B cell (primary cell): ENCODE results near the gene GTF3C5. TPM values are rescaled to one million over a fixed set of nuclear protein-coding genes. Genes with fewer than 3 reads are reported as not detected.

Experiments used
- ATAC-seq: fragments of 200-7000 bp; cut with Tn5 transposase; one replicate; pipeline ENCODE4 v1.10.0; 2021; ENCODE audit warnings: low read depth, mild to moderate bottlenecking, moderate number of reproducible peaks, moderate library complexity
- CTCF ChIA-PET: fragments of 350-600 bp; sonication (Branson Sonifier 250); formaldehyde crosslinking; loops from one replicate; lab custom pipeline; 2021; ENCODE audit warnings: antibody characterized with exemption, inconsistent platforms; lab: Charles Lee
- POLR2A ChIA-PET: fragments of 350-600 bp; sonication (Branson Sonifier 250); formaldehyde crosslinking; loops from one replicate; lab custom pipeline; 2021; ENCODE audit warnings: antibody characterized with exemption; lab: Charles Lee
- DNase-seq: peaks from one replicate; pipeline ENCODE4 v3.0.0; 2013
- H2AFZ ChIP-seq: 2 replicates; pipeline ENCODE4 v1.6.1; 2012; ENCODE audit warnings: mild to moderate bottlenecking, low read depth, low read length; ENCODE audit not compliant: insufficient read depth, poor library complexity, severe bottlenecking
- H3K27ac ChIP-seq, 2 donors: 1 replicate in 1 of 2; 2 replicates in 1 of 2; pipeline ENCODE4 v1.5.1; 2012 to 2013; ENCODE audit warnings: low read length in 2 of 2, mild to moderate bottlenecking in 2 of 2, moderate library complexity in 1 of 2
- H3K27me3 ChIP-seq, 4 experiments: fragments of 200-600 bp in 1 of 4; sonication (generic) in 1 of 4; replicated peaks in 1 of 4; 1 replicate in 2 of 4; 2 replicates in 2 of 4; pipeline versions ENCODE4 v1.6.1 to v1.7.0; 2013 to 2016; ENCODE audit warnings: low read length in 3 of 4, mild to moderate bottlenecking in 2 of 4, mixed read lengths in 1 of 4, moderate library complexity in 1 of 4; ENCODE audit not compliant: insufficient read depth in 4 of 4, control insufficient read depth in 3 of 4; ENCODE audit errors: control extremely low read depth in 1 of 4
- H3K36me3 ChIP-seq, 2 experiments: replicated peaks in 1 of 2; 1 replicate in 1 of 2; 2 replicates in 1 of 2; pipeline versions ENCODE4 v1.6.1 to v1.7.1; 2013; ENCODE audit warnings: low read length in 1 of 2; ENCODE audit not compliant: insufficient read depth in 2 of 2, control insufficient read depth in 1 of 2; ENCODE audit errors: control extremely low read depth in 1 of 2, extremely low read depth in 1 of 2
- H3K4me1 ChIP-seq, 2 donors: fragments of 200-600 bp in 1 of 2; sonication (generic) in 1 of 2; 1 replicate in 1 of 2; 2 replicates in 1 of 2; pipeline versions ENCODE4 v1.5.1 to v1.6.1; 2013 to 2017; ENCODE audit warnings: low read length in 2 of 2; ENCODE audit not compliant: control insufficient read depth in 2 of 2, insufficient read depth in 2 of 2
- H3K4me2 ChIP-seq: replicated peaks from 2 replicates; pipeline ENCODE3; 2012; ENCODE audit warnings: mild to moderate bottlenecking, low read depth, low read length; ENCODE audit not compliant: poor library complexity, severe bottlenecking
- H3K4me3 ChIP-seq, 5 experiments: fragments of 200-600 bp in 1 of 5; sonication (generic) in 1 of 5; 1 replicate in 3 of 5; 2 replicates in 2 of 5; pipeline versions ENCODE4 v1.5.1 to v1.7.0; 2011 to 2016; ENCODE audit warnings: low read length in 4 of 5, mild to moderate bottlenecking in 4 of 5, low read depth in 2 of 5, control low read depth in 1 of 5, moderate library complexity in 1 of 5; ENCODE audit not compliant: insufficient read depth in 1 of 5; ENCODE audit errors: control extremely low read depth in 1 of 5, extremely low read depth in 1 of 5
- H3K79me2 ChIP-seq: fragments of 200-600 bp; sonication (generic); one replicate; pipeline ENCODE4 v1.6.0; 2016; ENCODE audit warnings: low read length; ENCODE audit not compliant: control insufficient read depth, insufficient read depth
- H3K9ac ChIP-seq: fragments of 200-600 bp; sonication (generic); 2 replicates; pipeline ENCODE4 v1.6.1; 2017; ENCODE audit warnings: mild to moderate bottlenecking, low read length, moderate library complexity
- H3K9me3 ChIP-seq, 3 donors: one replicate each; pipeline versions ENCODE4 v1.6.1 to v1.7.1; 2013; ENCODE audit warnings: low read length in 2 of 3; ENCODE audit not compliant: control insufficient read depth in 2 of 3, insufficient read depth in 1 of 3; ENCODE audit errors: control extremely low read depth in 1 of 3
- H4K20me1 ChIP-seq: 2 replicates; pipeline ENCODE4 v1.6.0; 2012; ENCODE audit warnings: mild to moderate bottlenecking, low read length; ENCODE audit not compliant: insufficient read depth, control insufficient read depth, poor library complexity, severe bottlenecking
- H3K27ac Mint-ChIP-seq: one replicate; pipeline ENCODE4 v1.8.0; 2021; ENCODE audit warnings: mixed read lengths
- H3K27me3 Mint-ChIP-seq: one replicate; pipeline ENCODE4 v1.8.0; 2021; ENCODE audit warnings: mixed read lengths
- H3K4me1 Mint-ChIP-seq: one replicate; pipeline ENCODE4 v1.8.0; 2021; ENCODE audit warnings: mixed read lengths
- H3K4me3 Mint-ChIP-seq: one replicate; pipeline ENCODE4 v1.8.0; 2021; ENCODE audit warnings: mixed read lengths
- H3K9me3 Mint-ChIP-seq: one replicate; pipeline ENCODE4 v1.8.0; 2022; ENCODE audit warnings: mixed read lengths; ENCODE audit not compliant: insufficient read depth
- EZH2 ChIP-seq: IDR thresholded peaks from 2 replicates; pipeline ENCODE4 v1.6.1; 2012; ENCODE audit warnings: borderline replicate concordance, low read depth, mild to moderate bottlenecking, moderate library complexity, low read length; ENCODE audit not compliant: insufficient read depth, poor library complexity, severe bottlenecking
- WGBS: methylation state at CpG from one replicate; pipeline ENCODE4 v1.1.5; 2013; ENCODE audit warnings: missing lambda C conversion rate; ENCODE audit not compliant: insufficient coverage; 5-methylcytosine and 5-hydroxymethylcytosine counted together
- intact Hi-C: fragments of 100-400 bp; cut with micrococcal nuclease; formaldehyde crosslinking; loops from one replicate; pipeline ENCODE4 v1.10.0; 2022
- polyA plus RNA-seq: library from polyadenylated mRNA; depleted of rRNA; stranded (reverse); fragments of >200 nt; gene quantifications from 2 replicates; pipeline ENCODE4 v1.2.3, GENCODE V29; 2012
- total RNA-seq, 2 donors: library from RNA; stranded (reverse); fragments of 120-200 nt in 1 of 2; gene quantifications; 1 replicate in 1 of 2; 2 replicates in 1 of 2; pipeline versions ENCODE4 v1.2.3 to v1.2.4, GENCODE V29; 2013 to 2022
- TF ChIP-seq, protein P1 (sequence below): fragments of 200-600 bp; IDR thresholded peaks from one replicate; pipeline ENCODE4 v1.8.0; 2022; ENCODE audit warnings: antibody characterized with exemption, mild to moderate bottlenecking

The GTF3C5 gene
- total and polyA plus RNA-seq, 2 donors (not counting 1 experiment from before 2014, with no cell fraction given), result 80.5 to 91.2 TPM

DNA sequence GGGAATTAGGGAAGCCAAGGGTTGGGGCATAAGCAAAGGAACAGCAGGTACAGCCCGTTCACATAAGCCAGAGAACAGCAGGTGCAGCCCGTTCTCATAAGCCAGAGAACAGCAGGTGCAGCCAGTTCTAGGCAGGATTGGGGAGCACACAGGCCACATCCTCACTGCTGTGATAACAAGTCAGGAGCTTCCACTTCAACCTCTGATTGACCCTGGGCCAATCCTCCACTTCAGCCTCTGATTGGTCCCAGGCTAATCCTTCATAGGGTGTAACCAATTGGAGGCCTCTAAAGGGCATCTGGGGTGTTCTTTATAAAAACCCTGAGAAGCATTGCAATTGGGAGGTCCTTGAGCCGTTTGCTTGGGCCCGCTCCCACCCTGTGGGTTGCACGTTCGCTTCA lies 58.5 kb downstream of the GTF3C5 start:
- Histone ChIP-seq H2AFZ (no peak overlapping the region), H3K27ac (no peak overlapping the region), H4K20me1 (no peaks in the 10 kb centered on the region), H3K27me3 (no peaks in the 10 kb centered on the region), H3K4me2 (no peak overlapping the region), H3K9ac (no peak overlapping the region), H3K4me3 (no peak overlapping the region), H3K79me2 (no peaks in the 10 kb centered on the region), H3K9me3 (no peaks in the 10 kb centered on the region), H3K4me1 (no peaks in the 10 kb centered on the region), H3K36me3 (no peaks in the 10 kb centered on the region)
- WGBS, result 92% methylated on average over 5 of the region's 6 CpGs
- no peak overlapping the region for H3K27ac Mint-ChIP-seq
- ATAC-seq (no peak), DNase-seq (no peak)
- ChIA-PET POLR2A (no interaction called here), CTCF (no interaction called here)
- intact Hi-C loops, result no loop called here
- H3K27me3 Mint-ChIP-seq, result no peaks in the 10 kb centered on the region
- H3K9me3 Mint-ChIP-seq, result no peaks in the 10 kb centered on the region
- no peak overlapping the region for H3K4me3 Mint-ChIP-seq
- H3K4me1 Mint-ChIP-seq, result no peaks in the 10 kb centered on the region
- TF ChIP-seq, protein P1, sequence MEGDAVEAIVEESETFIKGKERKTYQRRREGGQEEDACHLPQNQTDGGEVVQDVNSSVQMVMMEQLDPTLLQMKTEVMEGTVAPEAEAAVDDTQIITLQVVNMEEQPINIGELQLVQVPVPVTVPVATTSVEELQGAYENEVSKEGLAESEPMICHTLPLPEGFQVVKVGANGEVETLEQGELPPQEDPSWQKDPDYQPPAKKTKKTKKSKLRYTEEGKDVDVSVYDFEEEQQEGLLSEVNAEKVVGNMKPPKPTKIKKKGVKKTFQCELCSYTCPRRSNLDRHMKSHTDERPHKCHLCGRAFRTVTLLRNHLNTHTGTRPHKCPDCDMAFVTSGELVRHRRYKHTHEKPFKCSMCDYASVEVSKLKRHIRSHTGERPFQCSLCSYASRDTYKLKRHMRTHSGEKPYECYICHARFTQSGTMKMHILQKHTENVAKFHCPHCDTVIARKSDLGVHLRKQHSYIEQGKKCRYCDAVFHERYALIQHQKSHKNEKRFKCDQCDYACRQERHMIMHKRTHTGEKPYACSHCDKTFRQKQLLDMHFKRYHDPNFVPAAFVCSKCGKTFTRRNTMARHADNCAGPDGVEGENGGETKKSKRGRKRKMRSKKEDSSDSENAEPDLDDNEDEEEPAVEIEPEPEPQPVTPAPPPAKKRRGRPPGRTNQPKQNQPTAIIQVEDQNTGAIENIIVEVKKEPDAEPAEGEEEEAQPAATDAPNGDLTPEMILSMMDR, result no peak
- no peak for TF ChIP-seq EZH2

DNA sequence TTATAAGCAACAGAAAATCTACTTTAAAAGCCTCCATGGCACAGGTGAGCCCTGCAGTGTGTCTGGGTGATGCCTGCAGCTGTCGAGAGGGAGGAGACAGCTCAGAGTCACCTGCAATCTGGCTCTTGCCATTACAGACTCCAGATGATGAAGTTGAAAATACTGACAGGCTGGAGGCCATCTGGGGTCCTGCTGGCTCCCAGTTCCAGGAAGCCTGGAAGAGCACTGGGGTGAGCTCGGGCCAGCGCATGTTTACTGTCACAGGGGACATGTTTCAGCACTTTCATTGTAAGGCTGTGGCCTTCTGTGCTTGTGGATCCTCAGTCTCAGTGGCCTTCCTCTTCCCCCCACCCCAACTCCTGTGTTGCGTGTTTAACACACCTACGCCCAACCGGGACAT lies 59.4 kb downstream of the GTF3C5 start:
- DNase-seq, result no peak
- ChIA-PET CTCF (interaction anchor here (1.0 kb wide), 1 partner anchor 77 kb away, joined by 3 read pairs; no protein-coding TSS in a partner anchor), POLR2A (no interaction called here)
- Histone ChIP-seq H3K9ac (no peak overlapping the region), H3K4me2 (no peak overlapping the region), H3K79me2 (no peaks in the 10 kb centered on the region), H4K20me1 (no peaks in the 10 kb centered on the region), H3K9me3 (no peaks in the 10 kb centered on the region), H3K27me3 (no peaks in the 10 kb centered on the region), H2AFZ (no peak overlapping the region), H3K4me1 (no peaks in the 10 kb centered on the region), H3K4me3 (no peak overlapping the region), H3K27ac (no peak overlapping the region), H3K36me3 (no peaks in the 10 kb centered on the region)
- H3K9me3 Mint-ChIP-seq, result no peaks in the 10 kb centered on the region
- H3K27ac Mint-ChIP-seq, result no peak overlapping the region
- no peaks in the 10 kb centered on the region for H3K27me3 Mint-ChIP-seq
- intact Hi-C loops, result no loop called here
- H3K4me1 Mint-ChIP-seq, result no peaks in the 10 kb centered on the region
- WGBS, result 76% methylated on average over 5 of the region's 6 CpGs
- no peak for ATAC-seq
- no peak overlapping the region for H3K4me3 Mint-ChIP-seq
- no peak for TF ChIP-seq EZH2
- TF ChIP-seq, protein P1, result no peak
